HG02571 (cell line): Measurements from ENCODE around the gene WDR93.
"Not testable (repeated sequence)": the region's sequence is repeated elsewhere in the genome, so short reads cannot be mapped to it uniquely, and the experiment has no call there.

Source experiments
- ATAC-seq: cut with Tn5 transposase; IDR thresholded peaks from one replicate; pipeline ENCODE4 v1.9.1; 2021; ENCODE audit warnings: mild to moderate bottlenecking, moderate library complexity; ENCODE audit not compliant: unreplicated experiment

The WDR93 gene

GRCh38 chr15:89766357-89767311 lies 76.0 kb downstream of the WDR93 start:
- ATAC-seq = no peak

- ATAC-seq = no peak
These were observed 76.9 kb downstream of the WDR93 start for GRCh38 chr15:89767411-89767915.

- ATAC-seq = no peak
These were observed 77.5 kb downstream of the WDR93 start for GRCh38 chr15:89768071-89768500.

- ATAC-seq = no peak
These were observed 78.8 kb downstream of the WDR93 start for GRCh38 chr15:89769366-89769765.

- no peak for ATAC-seq
These were observed 79.4 kb downstream of the WDR93 start for GRCh38 chr15:89770041-89770440.

- no peak for ATAC-seq
These were observed 82.4 kb downstream of the WDR93 start for GRCh38 chr15:89772932-89773583.

- ATAC-seq = no peak
These were observed 83.9 kb downstream of the WDR93 start for GRCh38 chr15:89774492-89774891.

GRCh38 chr15:89775815-89776214 lies 85.2 kb downstream of the WDR93 start:
- no peak for ATAC-seq

- peak; percentile 57 for ATAC-seq
These were observed 85.9 kb downstream of the WDR93 start, which contains the start of gene MESP2 for GRCh38 chr15:89776274-89777072. Gene MESP2 (plus strand): TSS chr15:89776332. CDS start chr15:89776358, 26 bp downstream.

GRCh38 chr15:89777073-89777751 lies 86.6 kb downstream of the WDR93 start:
- ATAC-seq = no peak

- no peak for ATAC-seq
These were observed 87.3 kb downstream of the WDR93 start for GRCh38 chr15:89777782-89778380.

- ATAC-seq = no peak
These were observed 88.2 kb downstream of the WDR93 start for GRCh38 chr15:89778861-89779260.

- ATAC-seq = no peak
These were observed 90.0 kb downstream of the WDR93 start for GRCh38 chr15:89780601-89781000.

GRCh38 chr15:89781055-89781454 lies 90.4 kb downstream of the WDR93 start:
- ATAC-seq = no peak

- ATAC-seq = no peak
These were observed 91.4 kb downstream of the WDR93 start for GRCh38 chr15:89781891-89782618.

GRCh38 chr15:89782619-89782950 lies 92.0 kb downstream of the WDR93 start:
- ATAC-seq = not testable (repeated sequence)

GRCh38 chr15:89783111-89783860 lies 92.7 kb downstream of the WDR93 start:
- no peak for ATAC-seq

GRCh38 chr15:89783861-89784685 lies 93.5 kb downstream of the WDR93 start:
- ATAC-seq = no peak
